IPS DF 6.9 (cell line): ENCODE measurements around the gene WDR54.
A peak's percentile ranks its signal among the peaks of the same experiment; 100 is the strongest.
"Not testable (repeated sequence)": the region's sequence is repeated elsewhere in the genome, so short reads cannot be mapped to it uniquely, and the experiment has no call there.

ENCODE experiments used
- DNase-seq: peaks from one replicate; pipeline ENCODE4 v3.0.0-alpha.2; 2013; ENCODE audit warnings: low read depth, low spot score
- H3K27ac ChIP-seq: one replicate; pipeline ENCODE4 v1.5.1; 2013; ENCODE audit warnings: low read length, control low read depth
- H3K27me3 ChIP-seq: 2 replicates; pipeline ENCODE4 v1.6.1; 2013; ENCODE audit warnings: mild to moderate bottlenecking, low read length; ENCODE audit not compliant: control insufficient read depth, insufficient read depth
- H3K36me3 ChIP-seq: 2 replicates; pipeline ENCODE4 v1.6.1; 2013; ENCODE audit warnings: low read length; ENCODE audit not compliant: control insufficient read depth, insufficient read depth
- H3K4me1 ChIP-seq: 2 replicates; pipeline ENCODE4 v1.6.1; 2013; ENCODE audit warnings: low read length; ENCODE audit not compliant: control insufficient read depth, insufficient read depth
- H3K4me3 ChIP-seq: 2 replicates; pipeline ENCODE4 v1.5.1; 2013; ENCODE audit warnings: mild to moderate bottlenecking, low read length
- H3K9me3 ChIP-seq: 2 replicates; pipeline ENCODE4 v1.6.1; 2013; ENCODE audit warnings: low read length, inconsistent platforms; ENCODE audit not compliant: control insufficient read depth, insufficient read depth
- WGBS: extraction: QIAGEN DNeasy Blood & Tissue Kit; methylation state at CpG from one replicate; pipeline ENCODE4 v1.1.7; 2013; ENCODE audit warnings: mixed read lengths, missing lambda C conversion rate; ENCODE audit not compliant: insufficient read length, insufficient coverage; 5-methylcytosine and 5-hydroxymethylcytosine counted together

Gene WDR54

GRCh38 chr2:74470742-74471141, 49.2 kb downstream of the WDR54 start:
- DNase-seq, H3K9me3 ChIP-seq, H3K4me3 ChIP-seq, H3K4me1 ChIP-seq, H3K27me3 ChIP-seq, H3K27ac ChIP-seq, H3K36me3 ChIP-seq: not testable (repeated sequence)
- no CpG with 5 or more reads among the region's 12 CpGs for WGBS

DNA sequence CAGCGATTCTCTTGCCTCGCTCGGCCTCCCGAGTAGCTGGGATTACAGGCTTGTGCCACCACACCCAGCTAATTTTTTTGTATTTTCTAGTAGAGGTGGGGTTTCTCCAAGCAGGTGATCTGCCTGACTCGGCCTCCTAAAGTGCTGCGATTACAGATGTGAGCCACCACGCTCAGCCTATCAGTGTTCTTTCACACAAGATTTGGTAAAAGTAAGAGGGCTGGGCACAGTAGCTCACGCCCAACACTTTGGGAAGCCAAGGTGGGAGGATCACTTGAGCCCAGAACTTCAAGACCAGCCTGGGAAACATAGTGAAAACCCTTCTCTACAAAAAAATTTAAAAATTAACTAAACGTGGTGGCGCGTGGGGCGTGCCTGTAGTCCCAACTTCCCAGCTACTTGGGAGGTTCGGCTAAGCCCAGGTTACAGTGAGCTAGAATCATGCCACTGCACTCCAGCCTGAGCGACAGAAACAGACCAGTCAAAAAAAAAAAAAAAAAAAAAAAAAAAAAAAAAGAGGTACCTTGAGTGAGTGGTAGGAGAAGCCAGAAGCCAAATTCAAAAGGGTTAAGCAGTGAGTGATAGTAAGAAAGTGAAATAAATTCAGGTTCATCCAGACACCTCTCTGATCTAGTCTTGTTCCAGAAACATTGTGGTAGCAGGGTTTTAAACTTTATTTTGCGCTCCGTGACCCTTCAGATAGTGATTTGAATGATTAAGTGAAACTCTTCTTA, 50.0 kb downstream of the WDR54 start:
- WGBS: no CpG with 5 or more reads among the region's 16 CpGs
- Histone ChIP-seq H3K36me3 (peaks cover 5% of the 10 kb centered on the region; the same call in 1 of the 2 replicates), H3K9me3 (no peaks in the 10 kb centered on the region), H3K4me3 (peak overlapping the region; percentile 51; the same call in 1 of the 2 replicates), H3K27me3 (no peaks in the 10 kb centered on the region), H3K4me1 (no peaks in the 10 kb centered on the region), H3K27ac (no peak overlapping the region)
- DNase-seq: no peak

GRCh38 chr2:74472086-74472944, 50.8 kb downstream of the WDR54 start, which contains the start of gene MRPL53:
Gene MRPL53 (minus strand): TSS chr2:74472680. CDS start chr2:74472660, 20 bp downstream.
- no peaks in the 10 kb centered on the region for H3K27me3 ChIP-seq
- no CpG with 5 or more reads among the region's 66 CpGs for WGBS
- H3K9me3 ChIP-seq: no peaks in the 10 kb centered on the region
- H3K27ac ChIP-seq: no peak within 1 kb of the TSS
- H3K36me3 ChIP-seq: peaks cover 5% of the 10 kb centered on the region; the same call in 1 of the 2 replicates
- H3K4me1 ChIP-seq: no peaks in the 10 kb centered on the region
- DNase-seq: peak; percentile 94
- peak within 1 kb of the TSS; percentile 51; the same call in 1 of the 2 replicates for H3K4me3 ChIP-seq

- no peaks in the 10 kb centered on the region for H3K27me3 ChIP-seq
- DNase-seq: no peak
- H3K4me1 ChIP-seq: no peaks in the 10 kb centered on the region
- no peak overlapping the region for H3K27ac ChIP-seq
- WGBS: no CpG with 5 or more reads among the region's 7 CpGs
- H3K36me3 ChIP-seq: peaks cover 5% of the 10 kb centered on the region; the same call in 1 of the 2 replicates
- H3K4me3 ChIP-seq: peak overlapping the region; percentile 51; the same call in 1 of the 2 replicates
- H3K9me3 ChIP-seq: no peaks in the 10 kb centered on the region
Observed at GRCh38 chr2:74472945-74473258, 51.4 kb downstream of the WDR54 start.

GRCh38 chr2:74474481-74474880, 53.0 kb downstream of the WDR54 start:
- no CpG with 5 or more reads among the region's 6 CpGs for WGBS
- H3K36me3 ChIP-seq: peaks cover 5% of the 10 kb centered on the region; the same call in 1 of the 2 replicates
- no peak for DNase-seq
- no peaks in the 10 kb centered on the region for H3K9me3 ChIP-seq
- H3K4me3 ChIP-seq: no peak overlapping the region
- no peaks in the 10 kb centered on the region for H3K4me1 ChIP-seq
- H3K27me3 ChIP-seq: no peaks in the 10 kb centered on the region
- H3K27ac ChIP-seq: no peak overlapping the region

GRCh38 chr2:74474899-74475298, 53.4 kb downstream of the WDR54 start:
- Histone ChIP-seq H3K9me3 (no peaks in the 10 kb centered on the region), H3K4me3 (no peak overlapping the region), H3K27me3 (no peaks in the 10 kb centered on the region), H3K36me3 (peaks cover 5% of the 10 kb centered on the region; the same call in 1 of the 2 replicates), H3K4me1 (no peaks in the 10 kb centered on the region), H3K27ac (no peak overlapping the region)
- no CpG with 5 or more reads among the region's 5 CpGs for WGBS
- no peak for DNase-seq
